ENCODE measurements around the gene ITM2B. TPM values are rescaled to one million over a fixed set of nuclear protein-coding genes. Genes with fewer than 3 reads are reported as not detected.
"Not testable (repeated sequence)": the region's sequence is repeated elsewhere in the genome, so short reads cannot be mapped to it uniquely, and the experiment has no call there.

The ITM2B gene
- total RNA-seq, 1 donor from 2014 or later = 56.2 TPM

- Mint-ChIP-seq H3K4me3 (peak overlapping the region; percentile 90), H3K4me1 (ENCODE audit: low read depth) (peaks cover 47% of the 10 kb centered on the region), H3K27ac (peak overlapping the region; percentile 59), H3K9me3 (no peaks in the 10 kb centered on the region), H3K27me3 (ENCODE audit: insufficient read depth) (peaks cover 31% of the 10 kb centered on the region), H3K36me3 (ENCODE audit: low read depth) (peaks cover 17% of the 10 kb centered on the region)
- intact Hi-C loops (cut with micrococcal nuclease) = loop anchor here (1.0 to 5.0 kb wide), 10 partner anchors 11 to 745 kb away; partner anchors contain the start of genes CYSLTR2, FNDC3A, MED4 and RB1
- no peak for DNase-seq (ENCODE audit: low spot score)
Measured at GRCh38 chr13:48232420-48233045, 473 bp upstream of the ITM2B start.

GRCh38 chr13:48233889-48234488, 983 bp downstream of the ITM2B start:
- H3K4me1 Mint-ChIP-seq (ENCODE audit: low read depth) = peaks cover 50% of the 10 kb centered on the region
- peaks cover 21% of the 10 kb centered on the region for H3K27me3 Mint-ChIP-seq (ENCODE audit: insufficient read depth)
- DNase-seq (ENCODE audit: low spot score) = no peak
- intact Hi-C loops (cut with micrococcal nuclease) = loop anchor here (1.0 to 5.0 kb wide), 10 partner anchors 13 to 743 kb away; partner anchors contain the start of genes CYSLTR2, FNDC3A, MED4 and RB1
- H3K36me3 Mint-ChIP-seq (ENCODE audit: low read depth) = peaks cover 19% of the 10 kb centered on the region
- H3K4me3 Mint-ChIP-seq = peak overlapping the region; percentile 92
- no peaks in the 10 kb centered on the region for H3K9me3 Mint-ChIP-seq
- H3K27ac Mint-ChIP-seq = peak overlapping the region; percentile 80

GRCh38 chr13:48234566-48235340, 1.7 kb downstream of the ITM2B start:
- DNase-seq (ENCODE audit: low spot score) = no peak
- peaks cover 20% of the 10 kb centered on the region for H3K27me3 Mint-ChIP-seq (ENCODE audit: insufficient read depth)
- peaks cover 21% of the 10 kb centered on the region for H3K36me3 Mint-ChIP-seq (ENCODE audit: low read depth)
- peak overlapping the region; percentile 92 for H3K4me3 Mint-ChIP-seq
- peaks cover 50% of the 10 kb centered on the region for H3K4me1 Mint-ChIP-seq (ENCODE audit: low read depth)
- no peaks in the 10 kb centered on the region for H3K9me3 Mint-ChIP-seq
- peak overlapping the region; percentile 31 for H3K27ac Mint-ChIP-seq
- intact Hi-C loops (cut with micrococcal nuclease) = loop anchor here (1.0 to 5.0 kb wide), 8 partner anchors 10 to 743 kb away; partner anchors contain the start of genes CYSLTR2 and FNDC3A

GRCh38 chr13:48235341-48236135, 2.5 kb downstream of the ITM2B start:
- Mint-ChIP-seq H3K4me1 (ENCODE audit: low read depth) (peaks cover 50% of the 10 kb centered on the region), H3K27ac (peak overlapping the region; percentile 31)

GRCh38 chr13:48236528-48237353, 3.7 kb downstream of the ITM2B start:
- Mint-ChIP-seq H3K36me3 (ENCODE audit: low read depth) (peaks cover 27% of the 10 kb centered on the region), H3K4me3 (peak overlapping the region; percentile 1), H3K27me3 (ENCODE audit: insufficient read depth) (peaks cover 7% of the 10 kb centered on the region), H3K9me3 (no peaks in the 10 kb centered on the region), H3K27ac (no peak overlapping the region), H3K4me1 (ENCODE audit: low read depth) (peaks cover 50% of the 10 kb centered on the region)
- intact Hi-C loops (cut with micrococcal nuclease) = no loop called here
- no peak for DNase-seq (ENCODE audit: low spot score)

More at GRCh38 chr13:48235341-48236135, 2.5 kb downstream of the ITM2B start:
- Mint-ChIP-seq H3K4me3 (peak overlapping the region; percentile 92), H3K9me3 (no peaks in the 10 kb centered on the region), H3K27me3 (ENCODE audit: insufficient read depth) (peaks cover 19% of the 10 kb centered on the region), H3K36me3 (ENCODE audit: low read depth) (peaks cover 24% of the 10 kb centered on the region)
- intact Hi-C loops (cut with micrococcal nuclease) = loop anchor here (1.0 kb wide), 5 partner anchors 9 to 327 kb away; no protein-coding TSS in a partner anchor
- DNase-seq (ENCODE audit: low spot score) = no peak

- peaks cover 35% of the 10 kb centered on the region for H3K4me1 Mint-ChIP-seq (ENCODE audit: low read depth)
- H3K4me3 Mint-ChIP-seq; intact Hi-C loops (cut with micrococcal nuclease); DNase-seq (ENCODE audit: low spot score); H3K27ac Mint-ChIP-seq; H3K9me3 Mint-ChIP-seq; H3K27me3 Mint-ChIP-seq (ENCODE audit: insufficient read depth): not testable (repeated sequence)
- peaks cover 33% of the 10 kb centered on the region for H3K36me3 Mint-ChIP-seq (ENCODE audit: low read depth)
Measured at GRCh38 chr13:48239369-48239768, 6.4 kb downstream of the ITM2B start.

GRCh38 chr13:48241651-48242050, 8.6 kb downstream of the ITM2B start:
- no peak for DNase-seq (ENCODE audit: low spot score)
- Mint-ChIP-seq H3K4me1 (ENCODE audit: low read depth) (peaks cover 12% of the 10 kb centered on the region), H3K36me3 (ENCODE audit: low read depth) (peaks cover 30% of the 10 kb centered on the region)

GRCh38 chr13:48242677-48243076, 9.7 kb downstream of the ITM2B start:
- no peaks in the 10 kb centered on the region for H3K27me3 Mint-ChIP-seq (ENCODE audit: insufficient read depth)
- intact Hi-C loops (cut with micrococcal nuclease) = no loop called here
- H3K9me3 Mint-ChIP-seq = no peaks in the 10 kb centered on the region
- H3K4me3 Mint-ChIP-seq = no peak overlapping the region
- H3K4me1 Mint-ChIP-seq (ENCODE audit: low read depth) = peaks cover 2% of the 10 kb centered on the region
- H3K36me3 Mint-ChIP-seq (ENCODE audit: low read depth) = peaks cover 21% of the 10 kb centered on the region
- no peak for DNase-seq (ENCODE audit: low spot score)
- no peak overlapping the region for H3K27ac Mint-ChIP-seq

More at GRCh38 chr13:48241651-48242050, 8.6 kb downstream of the ITM2B start:
- Mint-ChIP-seq H3K4me3 (no peak overlapping the region), H3K27ac (no peak overlapping the region), H3K27me3 (ENCODE audit: insufficient read depth) (no peaks in the 10 kb centered on the region), H3K9me3 (no peaks in the 10 kb centered on the region)
- intact Hi-C loops (cut with micrococcal nuclease) = no loop called here

- no peak overlapping the region for H3K4me3 Mint-ChIP-seq
- DNase-seq (ENCODE audit: low spot score) = no peak
- intact Hi-C loops (cut with micrococcal nuclease) = loop anchor here (1.0 kb wide), 1 partner anchor 9 kb away; no protein-coding TSS in a partner anchor
- H3K9me3 Mint-ChIP-seq = no peaks in the 10 kb centered on the region
- peaks cover 19% of the 10 kb centered on the region for H3K36me3 Mint-ChIP-seq (ENCODE audit: low read depth)
- H3K4me1 Mint-ChIP-seq (ENCODE audit: low read depth) = peaks cover 4% of the 10 kb centered on the region
- no peak overlapping the region for H3K27ac Mint-ChIP-seq
- no peaks in the 10 kb centered on the region for H3K27me3 Mint-ChIP-seq (ENCODE audit: insufficient read depth)
Measured at GRCh38 chr13:48244159-48244558, 11.2 kb downstream of the ITM2B start.

- no peaks in the 10 kb centered on the region for H3K27me3 Mint-ChIP-seq (ENCODE audit: insufficient read depth)
Measured at GRCh38 chr13:48246102-48246501, 13.1 kb downstream of the ITM2B start.

GRCh38 chr13:48249018-48249417, 16.0 kb downstream of the ITM2B start:
- intact Hi-C loops (cut with micrococcal nuclease) = no loop called here
- no peaks in the 10 kb centered on the region for H3K27me3 Mint-ChIP-seq (ENCODE audit: insufficient read depth)
- DNase-seq (ENCODE audit: low spot score) = no peak
- no peaks in the 10 kb centered on the region for H3K9me3 Mint-ChIP-seq
- H3K36me3 Mint-ChIP-seq (ENCODE audit: low read depth) = peaks cover 18% of the 10 kb centered on the region
- H3K27ac Mint-ChIP-seq = no peak overlapping the region
- H3K4me3 Mint-ChIP-seq = no peak overlapping the region
- peaks cover 15% of the 10 kb centered on the region for H3K4me1 Mint-ChIP-seq (ENCODE audit: low read depth)

More at GRCh38 chr13:48246102-48246501, 13.1 kb downstream of the ITM2B start:
- Mint-ChIP-seq H3K36me3 (ENCODE audit: low read depth) (peaks cover 13% of the 10 kb centered on the region), H3K9me3 (no peaks in the 10 kb centered on the region), H3K4me3 (no peak overlapping the region), H3K27ac (no peak overlapping the region), H3K4me1 (ENCODE audit: low read depth) (peaks cover 5% of the 10 kb centered on the region)
- intact Hi-C loops (cut with micrococcal nuclease) = no loop called here
- no peak for DNase-seq (ENCODE audit: low spot score)

Data from activated T-helper 1 cell treated with anti-CD3 and anti-CD28 coated beads, Interleukin-12 subunit alpha, Interleukin-12 subunit beta, Interleukin-2, Interleukin-4 antibody, amounts not matched to agents 30 ng/mL and 10 ng/mL and 1 ng/mL, durations not matched to agents 14 hours and 24 hours and 36 hours (primary cell).